ENCODE measurements around the gene SEC24D. TPM values are rescaled to one million over a fixed set of nuclear protein-coding genes. Genes with fewer than 3 reads are reported as not detected.

Gene SEC24D
- total RNA-seq, 1 experiment from 2014 or later, result 61.5 TPM

DNA sequence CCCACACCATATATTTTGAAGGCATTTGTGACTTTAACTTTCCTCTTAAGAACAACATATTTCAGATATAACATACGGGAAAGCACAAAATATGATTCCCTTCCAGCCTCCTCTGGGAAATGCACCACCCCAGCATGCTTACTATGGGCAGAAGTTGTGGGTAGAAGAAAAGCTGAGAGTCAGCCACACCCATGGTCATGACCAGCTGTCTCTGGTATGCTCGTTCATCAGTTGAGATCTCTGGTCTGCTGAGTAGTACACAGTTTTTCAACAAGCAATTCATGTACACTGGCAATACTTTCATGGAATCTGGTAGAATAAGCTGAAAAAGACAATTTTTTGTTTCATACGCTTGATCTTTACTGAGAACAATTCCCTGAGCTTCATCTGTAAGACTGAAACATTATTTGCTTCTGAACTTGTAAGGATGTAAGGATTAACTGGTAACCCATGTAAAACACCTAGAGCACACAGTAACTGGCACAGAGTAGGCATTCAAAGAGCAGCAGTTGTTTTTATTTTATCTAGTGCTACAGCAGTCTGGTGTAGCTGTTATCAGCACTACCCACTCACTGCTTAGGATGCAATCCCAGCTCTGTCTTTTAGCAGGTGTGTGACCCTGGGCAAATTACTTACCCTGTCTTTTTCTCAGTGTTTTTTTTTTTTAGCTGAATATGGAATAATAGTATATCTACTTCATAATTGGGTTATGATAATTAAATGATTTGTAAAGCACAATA, 103.2 kb downstream of the SEC24D start:
- TF ChIP-seq CTCF (conservative IDR thresholded peaks at IDR 0.05), result no peak
- no CpG with 5 or more reads among the region's 3 CpGs for WGBS (ENCODE audit: extremely low coverage, insufficient read length, low lambda C conversion rate)
- Histone ChIP-seq H3K9ac (ENCODE audit: extremely low read depth, insufficient read length, low read length) (no peak overlapping the region), H2AK5ac (ENCODE audit: insufficient read length, low read length) (no peak overlapping the region), H3K23ac (ENCODE audit: insufficient read length, low read depth, low read length) (no peak overlapping the region), H2BK20ac (ENCODE audit: low read depth, low read length, poor library complexity, severe bottlenecking) (no peak overlapping the region), H3K27me3 (ENCODE audit: insufficient read depth, low read length) (no peaks in the 10 kb centered on the region), H2BK15ac (ENCODE audit: low read depth, low read length) (no peak overlapping the region), H3K9me3 (ENCODE audit: control insufficient read depth, low read depth, low read length) (no peaks in the 10 kb centered on the region), H2BK12ac (ENCODE audit: insufficient read length, low read depth, low read length) (no peak overlapping the region), H3K79me2 (ENCODE audit: insufficient read depth, low read length) (no peaks in the 10 kb centered on the region), H3K4me1 (ENCODE audit: insufficient read depth, low read length) (no peaks in the 10 kb centered on the region), H4K5ac (ENCODE audit: insufficient read length, low read depth, low read length) (no peak overlapping the region), H3K18ac (ENCODE audit: insufficient read length, low read depth, low read length) (no peak overlapping the region), H2BK5ac (ENCODE audit: insufficient read length, low read length) (no peak overlapping the region), H3K4ac (ENCODE audit: low read depth, low read length) (no peak overlapping the region), H4K20me1 (ENCODE audit: control insufficient read depth, insufficient read depth, insufficient read length) (no peaks in the 10 kb centered on the region), H4K91ac (ENCODE audit: insufficient read length, low read depth, low read length) (no peak overlapping the region), H3K14ac (ENCODE audit: insufficient read depth, low read length) (no peak overlapping the region), H3K27ac (ENCODE audit: insufficient read length, low read depth, low read length) (no peak overlapping the region), H4K8ac (replicated peaks; ENCODE audit: insufficient read length, low read depth, low read length) (no peak overlapping the region), H3K4me2 (ENCODE audit: insufficient read depth, insufficient read length, low read length) (no peak overlapping the region), H3K79me1 (ENCODE audit: insufficient read depth, low read depth, low read length, poor library complexity, severe bottlenecking) (no peaks in the 10 kb centered on the region), H3K56ac (ENCODE audit: insufficient read length, low read depth, low read length) (no peak overlapping the region), H2AFZ (ENCODE audit: low read length) (no peak overlapping the region), H2BK120ac (ENCODE audit: low read depth, low read length, poor library complexity, severe bottlenecking) (no peak overlapping the region), H3K23me2 (ENCODE audit: insufficient read length, low read depth, low read length, poor library complexity, severe bottlenecking) (no peaks in the 10 kb centered on the region), H3T11ph (ENCODE audit: low read length) (no peak overlapping the region)
- no peaks in the 10 kb centered on the region for H3K4me1 Mint-ChIP-seq
- no peak overlapping the region for H3K4me3 Mint-ChIP-seq
- H3K27me3 Mint-ChIP-seq (ENCODE audit: low read depth), result no peaks in the 10 kb centered on the region
- DNase-seq, result no peak
- no peaks in the 10 kb centered on the region for H3K9me3 Mint-ChIP-seq
- H3K27ac Mint-ChIP-seq, result peak overlapping the region in 1 of 3 experiments; percentile 29; a peak in 2 of 7 replicates
- H3K36me3 Mint-ChIP-seq (ENCODE audit: insufficient read depth in 1 of 3, low read depth in 3 of 3), result peaks cover 12 to 74% (median 24%) of the 10 kb centered on the region in 3 experiments; a peak in 6 of 7 replicates
